Thyroid gland (tissue), 4 donors: ENCODE data around the gene HK2.

Experiments used
- CTCF ChIP-seq, 6 experiments: fragments of 200-600 bp in 3 of 6; fragments of 450-650 bp in 3 of 6; sonication (generic) in 3 of 6; IDR thresholded peaks; one replicate each; pipeline ENCODE4 v1.5.1; 2016 to 2019; ENCODE audit warnings: antibody characterized with exemption in 6 of 6, mild to moderate bottlenecking in 2 of 6, inconsistent platforms in 1 of 6, moderate library complexity in 1 of 6
- POLR2A ChIP-seq, 2 donors: fragments of 450-650 bp; IDR thresholded peaks; one replicate each; pipeline ENCODE4 v1.6.1; 2017; ENCODE audit warnings: antibody characterized with exemption in 2 of 2, mild to moderate bottlenecking in 2 of 2, moderate library complexity in 1 of 2

GRCh38 chr2:74927621-74928020 lies 93.7 kb downstream of the HK2 start:
- TF ChIP-seq POLR2A (IDR thresholded peaks at IDR 0.05), result no peak
- TF ChIP-seq CTCF (IDR thresholded peaks at IDR 0.05), result no peak
